H1 (cell line): ENCODE data around the gene MTM1. TPM values are rescaled to one million over a fixed set of nuclear protein-coding genes. Genes with fewer than 3 reads are reported as not detected.

ENCODE experiments used
- CTCF ChIA-PET: fragments of 300-600 bp; sonication (Branson Sonifier 250); formaldehyde crosslinking; loops from one replicate; lab custom pipeline; 2021; ENCODE audit not compliant: partially characterized antibody; lab: Charles Lee
- POLR2A ChIA-PET: fragments of 300-600 bp; sonication (Branson Sonifier 250); formaldehyde crosslinking; loops from one replicate; lab custom pipeline; 2021; ENCODE audit warnings: inconsistent platforms; ENCODE audit not compliant: partially characterized antibody; lab: Charles Lee
- DNase-seq, 2 experiments: peaks; one replicate each; pipeline versions ENCODE4 v3.0.0 to v3.0.0-alpha.2; 2010 to 2022; ENCODE audit warnings: low spot score in 2 of 2, low read depth in 1 of 2, mixed read lengths in 1 of 2
- FAIRE-seq: peaks from 2 replicates; lab custom pipeline; 2011; peaks lifted over from hg19 to GRCh38; lab: Jason Lieb, UNC
- H2AFZ ChIP-seq: 2 replicates; pipeline ENCODE4 v1.8.1; 2012; ENCODE audit warnings: low read length, inconsistent platforms
- H2AK5ac ChIP-seq: 2 replicates; pipeline ENCODE4 v1.6.1; 2013; ENCODE audit warnings: low read depth, low read length
- H2BK120ac ChIP-seq: replicated peaks from 2 replicates; pipeline ENCODE3; 2013; ENCODE audit warnings: low read depth, low read length, inconsistent platforms
- H2BK12ac ChIP-seq: 2 replicates; pipeline ENCODE4 v1.6.1; 2013; ENCODE audit warnings: low read depth, low read length
- H2BK15ac ChIP-seq: 2 replicates; pipeline ENCODE4 v1.6.1; 2013; ENCODE audit warnings: low read length
- H2BK20ac ChIP-seq: 2 replicates; pipeline ENCODE4 v1.6.1; 2013; ENCODE audit warnings: low read length
- H2BK5ac ChIP-seq: 2 replicates; pipeline ENCODE4 v1.6.1; 2013; ENCODE audit warnings: low read depth, low read length
- H3K14ac ChIP-seq: 2 replicates; pipeline ENCODE4 v1.6.1; 2013; ENCODE audit warnings: inconsistent platforms; ENCODE audit not compliant: insufficient read length
- H3K18ac ChIP-seq: 2 replicates; pipeline ENCODE4 v1.6.1; 2013; ENCODE audit warnings: low read length; ENCODE audit errors: extremely low read depth
- H3K23ac ChIP-seq: 2 replicates; pipeline ENCODE4 v1.6.1; 2013; ENCODE audit warnings: inconsistent platforms; ENCODE audit not compliant: insufficient read length
- H3K23me2 ChIP-seq: 2 replicates; pipeline ENCODE4 v1.6.1; 2013; ENCODE audit warnings: low read depth, low read length
- H3K27ac ChIP-seq: 2 replicates; pipeline ENCODE4 v1.6.1; 2011; ENCODE audit warnings: low read depth, low read length, inconsistent platforms
- H3K27me3 ChIP-seq, 4 experiments: replicated peaks in 1 of 4; 1 replicate in 1 of 4; 2 replicates in 3 of 4; pipeline versions ENCODE4 v1.6.1 to v1.8.1; 2011 to 2013; ENCODE audit warnings: low read length in 3 of 4, mild to moderate bottlenecking in 3 of 4, inconsistent platforms in 2 of 4, mixed read lengths in 2 of 4, moderate library complexity in 1 of 4; ENCODE audit not compliant: control insufficient read depth in 3 of 4, insufficient read depth in 3 of 4; ENCODE audit errors: extremely low read depth in 1 of 4
- H3K36me3 ChIP-seq, 4 experiments: 2 replicates each; pipeline versions ENCODE4 v1.6.1 to v1.8.1; 2011 to 2013; ENCODE audit warnings: mild to moderate bottlenecking in 4 of 4, low read length in 3 of 4, moderate library complexity in 2 of 4, control low read depth in 1 of 4, inconsistent platforms in 1 of 4; ENCODE audit not compliant: insufficient read depth in 4 of 4, control insufficient read depth in 2 of 4
- H3K4ac ChIP-seq: replicated peaks from 2 replicates; pipeline ENCODE3; 2013; ENCODE audit warnings: low read length, low read depth, mixed read lengths, inconsistent platforms; ENCODE audit not compliant: insufficient read length
- H3K4me1 ChIP-seq, 4 experiments: replicated peaks in 1 of 4; 1 replicate in 1 of 4; 2 replicates in 3 of 4; pipeline versions ENCODE4 v1.6.1 to v1.8.1; 2011 to 2013; ENCODE audit warnings: low read length in 3 of 4, inconsistent platforms in 2 of 4, mixed read lengths in 1 of 4; ENCODE audit not compliant: insufficient read depth in 4 of 4, control insufficient read depth in 3 of 4
- H3K4me2 ChIP-seq, 2 experiments: 2 replicates each; pipeline versions ENCODE4 v1.6.1 to v1.8.1; 2011 to 2013; ENCODE audit warnings: low read depth in 2 of 2, low read length in 2 of 2, control low read depth in 1 of 2, inconsistent platforms in 1 of 2, mild to moderate bottlenecking in 1 of 2; ENCODE audit not compliant: insufficient read depth in 1 of 2
- H3K4me3 ChIP-seq, 4 experiments: fragments of 200-600, 300-600 bp in 1 of 4; sonication (generic), shearing (Covaris generic), sonication (Bioruptor Twin) in 1 of 4; 2 replicates each; pipeline versions ENCODE4 v1.5.1 to v1.8.1; 2011 to 2016; ENCODE audit warnings: low read length in 4 of 4, low read depth in 3 of 4, control low read depth in 2 of 4, inconsistent platforms in 2 of 4, mild to moderate bottlenecking in 2 of 4, mixed read lengths in 1 of 4, moderate library complexity in 1 of 4; ENCODE audit not compliant: insufficient read depth in 2 of 4; ENCODE audit errors: extremely low read depth in 1 of 4
- H3K56ac ChIP-seq: replicated peaks from 2 replicates; pipeline ENCODE3; 2013; ENCODE audit warnings: low read depth, mild to moderate bottlenecking, mixed read lengths, low read length, inconsistent platforms; ENCODE audit not compliant: insufficient read length
- H3K79me1 ChIP-seq: 2 replicates; pipeline ENCODE4 v1.6.1; 2013; ENCODE audit warnings: low read depth, low read length, control low read depth
- H3K79me2 ChIP-seq, 2 experiments: 2 replicates each; pipeline versions ENCODE4 v1.6.1 to v1.8.1; 2012 to 2013; ENCODE audit warnings: low read length in 2 of 2, mild to moderate bottlenecking in 2 of 2, inconsistent platforms in 1 of 2; ENCODE audit not compliant: insufficient read depth in 2 of 2, control insufficient read depth in 1 of 2
- H3K9ac ChIP-seq, 4 experiments: replicated peaks in 1 of 4; 1 replicate in 1 of 4; 2 replicates in 3 of 4; pipeline versions ENCODE4 v1.6.1 to v1.8.1; 2011 to 2013; ENCODE audit warnings: low read depth in 3 of 4, low read length in 3 of 4, control low read depth in 2 of 4, mild to moderate bottlenecking in 2 of 4, moderate library complexity in 2 of 4, inconsistent platforms in 1 of 4; ENCODE audit errors: extremely low read depth in 1 of 4
- H3K9me3 ChIP-seq, 2 experiments: 2 replicates each; pipeline versions ENCODE4 v1.6.1 to v1.8.1; 2012 to 2013; ENCODE audit warnings: mild to moderate bottlenecking in 2 of 2, moderate library complexity in 2 of 2, control low read depth in 1 of 2, inconsistent platforms in 1 of 2, low read depth in 1 of 2, low read length in 1 of 2, mixed read lengths in 1 of 2; ENCODE audit not compliant: insufficient read depth in 2 of 2
- H4K20me1 ChIP-seq, 2 experiments: replicated peaks in 1 of 2; 2 replicates each; pipeline versions ENCODE3 to v1.8.1; 2011 to 2013; ENCODE audit warnings: inconsistent platforms in 2 of 2, low read length in 2 of 2, mild to moderate bottlenecking in 1 of 2; ENCODE audit not compliant: insufficient read depth in 2 of 2, control insufficient read depth in 1 of 2
- H4K5ac ChIP-seq: 2 replicates; pipeline ENCODE4 v1.6.1; 2013; ENCODE audit warnings: low read length, low read depth, mixed read lengths, inconsistent platforms; ENCODE audit not compliant: insufficient read length
- H4K8ac ChIP-seq: 2 replicates; pipeline ENCODE4 v1.8.0; 2013; ENCODE audit warnings: mild to moderate bottlenecking, moderate library complexity, low read length, inconsistent platforms; ENCODE audit not compliant: insufficient read depth; ENCODE audit errors: extremely low read depth
- H4K91ac ChIP-seq: replicated peaks from 2 replicates; pipeline ENCODE3; 2013; ENCODE audit warnings: low read length, mixed read lengths, inconsistent platforms; ENCODE audit not compliant: insufficient read length
- ASH2L ChIP-seq: fragments of 200-600, 300-600 bp; sonication (generic); IDR thresholded peaks from one replicate; pipeline ENCODE4 v1.7.1; 2017; ENCODE audit warnings: low read length
- BCL11A ChIP-seq, 2 experiments: IDR thresholded peaks; one replicate each; pipeline ENCODE4 v1.6.1; 2011; ENCODE audit warnings: low read depth in 2 of 2, low read length in 2 of 2, mild to moderate bottlenecking in 2 of 2
- EGR1 ChIP-seq: IDR thresholded peaks from 2 replicates; pipeline ENCODE4 v1.6.1; 2011; ENCODE audit warnings: low read depth, low read length, borderline replicate concordance
- KDM4A ChIP-seq: IDR thresholded peaks from one replicate; pipeline ENCODE4 v1.7.1; 2012; ENCODE audit warnings: low read depth, mild to moderate bottlenecking, moderate library complexity, low read length, inconsistent platforms; ENCODE audit not compliant: severe bottlenecking
- POLR2AphosphoS5 ChIP-seq: IDR thresholded peaks from 2 replicates; pipeline ENCODE4 v1.6.1; 2011; ENCODE audit warnings: low read depth, low read length
- RAD21 ChIP-seq, 2 experiments: IDR thresholded peaks in 1 of 2; conservative IDR thresholded peaks in 1 of 2; 2 replicates each; pipeline ENCODE4 v1.6.1; 2011; ENCODE audit warnings: low read depth in 2 of 2, low read length in 2 of 2, improper control_type of control experiment in 1 of 2, inconsistent platforms in 1 of 2, mild to moderate bottlenecking in 1 of 2, moderate library complexity in 1 of 2
- SAP30 ChIP-seq: fragments of 300-600 bp; sonication (generic); IDR thresholded peaks from 2 replicates; pipeline ENCODE4 v1.7.1; 2012; ENCODE audit warnings: low read length, moderate library complexity, mild to moderate bottlenecking, inconsistent platforms; ENCODE audit not compliant: insufficient read depth, insufficient replicate concordance
- SP1 ChIP-seq: IDR thresholded peaks from 2 replicates; pipeline ENCODE4 v1.6.1; 2011; ENCODE audit warnings: low read depth, low read length
- polyA plus RNA-seq, 7 experiments: library from polyadenylated mRNA; depleted of rRNA in 3 of 7; stranded (reverse) in 5 of 7; unstranded in 2 of 7; fragments of >200 nt in 5 of 7; fragments of 200-250 nt in 2 of 7; gene quantifications; 1 replicate in 5 of 7; 2 replicates in 1 of 7; 4 replicates in 1 of 7; pipeline versions ENCODE4 v1.2.1 to v1.2.3, GENCODE V29; 2011 to 2013; ENCODE audit warnings: missing spikeins in 2 of 7, mixed read lengths in 2 of 7
- total RNA-seq: library from RNA; stranded (reverse); fragmentation: NEBNext Ultra II Directional; extraction: Animal tissue kit (Norgen Biotek cat#: 25700); gene quantifications from 2 replicates; pipeline ENCODE4 v1.2.1, GENCODE V29; 2021
- TF ChIP-seq, protein P1 (sequence below): IDR thresholded peaks from 2 replicates; pipeline ENCODE4 v1.6.1; 2012; ENCODE audit warnings: inconsistent platforms

MTM1 gene
- total and polyA plus RNA-seq, 2 of the 8 experiments (the other 6 are each of a cell fraction or from before 2014, with no cell fraction given), result 2.3 to 8.4 TPM

DNA sequence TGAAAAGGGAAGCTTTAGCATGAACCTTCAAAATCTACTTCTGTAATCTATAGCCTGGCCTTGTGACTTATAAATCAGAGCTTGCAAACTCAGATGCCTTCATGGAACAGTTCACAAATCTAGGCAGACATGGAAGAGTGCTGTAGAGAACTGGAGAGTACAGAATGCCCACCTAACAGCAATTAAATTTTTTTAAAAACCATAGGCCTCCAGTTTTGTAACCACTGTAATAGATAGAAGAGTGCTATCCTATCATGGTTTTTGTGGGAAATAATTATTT lies 135.2 kb downstream of the MTM1 start:
- Histone ChIP-seq H3K27ac (no peak overlapping the region), H4K8ac (no peak overlapping the region), H2BK5ac (no peak overlapping the region), H3K4me3 (no peak overlapping the region), H2BK15ac (no peak overlapping the region), H3K23me2 (no peaks in the 10 kb centered on the region), H3K4ac (no peak overlapping the region), H4K20me1 (no peaks in the 10 kb centered on the region), H2AK5ac (no peak overlapping the region), H3K4me1 (peaks cover 0 to 2% (median 0%) of the 10 kb centered on the region in 4 experiments; a peak in 1 of 7 replicates), H2BK20ac (no peak overlapping the region), H3K79me2 (no peaks in the 10 kb centered on the region), H3K36me3 (no peaks in the 10 kb centered on the region; a peak in 2 of 8 replicates), H3K9ac (no peak overlapping the region), H3K79me1 (no peaks in the 10 kb centered on the region), H3K9me3 (no peaks in the 10 kb centered on the region), H2BK120ac (no peak overlapping the region), H4K5ac (no peak overlapping the region), H2AFZ (no peak overlapping the region), H3K56ac (no peak overlapping the region), H3K27me3 (no peaks in the 10 kb centered on the region), H2BK12ac (no peak overlapping the region), H3K4me2 (no peak overlapping the region), H3K14ac (no peak overlapping the region), H3K23ac (no peak overlapping the region), H4K91ac (no peak overlapping the region), H3K18ac (no peak overlapping the region)
- TF ChIP-seq ASH2L (no peak), SP1 (no peak), RAD21 (IDR thresholded peaks at IDR 0.05 in 1 of 2, conservative IDR thresholded peaks at IDR 0.05 in 1 of 2; ENCODE audit: low read depth in 2 of 2, low read length in 2 of 2) (no peak), EGR1 (no peak), SAP30 (no peak), KDM4A (no peak), POLR2AphosphoS5 (no peak), BCL11A (IDR thresholded peaks at IDR 0.05; ENCODE audit: low read depth in 2 of 2, low read length in 2 of 2) (no peak)
- TF ChIP-seq, protein P1, sequence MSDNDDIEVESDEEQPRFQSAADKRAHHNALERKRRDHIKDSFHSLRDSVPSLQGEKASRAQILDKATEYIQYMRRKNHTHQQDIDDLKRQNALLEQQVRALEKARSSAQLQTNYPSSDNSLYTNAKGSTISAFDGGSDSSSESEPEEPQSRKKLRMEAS, result no peak
- DNase-seq (no peak), FAIRE-seq (no peak)
- ChIA-PET CTCF (interaction anchor here (1.5 kb wide), 1 partner anchor 13 kb away, joined by 3 read pairs; no protein-coding TSS in a partner anchor), POLR2A (no interaction called here)
